ENCODE results near the gene NMNAT3.

GRCh38 chr3:139676108-139676507 is 1.7 kb downstream of the NMNAT3 start:
- TF ChIP-seq POLR2A (IDR thresholded peaks at IDR 0.05; ENCODE audit: low read length) (no peak), GATA1 (IDR thresholded peaks at IDR 0.05; ENCODE audit: low read depth, low read length) (no peak)

All from erythroblast (primary cell).